ENCODE results near the gene TMEM178B.

Gene TMEM178B

DNA sequence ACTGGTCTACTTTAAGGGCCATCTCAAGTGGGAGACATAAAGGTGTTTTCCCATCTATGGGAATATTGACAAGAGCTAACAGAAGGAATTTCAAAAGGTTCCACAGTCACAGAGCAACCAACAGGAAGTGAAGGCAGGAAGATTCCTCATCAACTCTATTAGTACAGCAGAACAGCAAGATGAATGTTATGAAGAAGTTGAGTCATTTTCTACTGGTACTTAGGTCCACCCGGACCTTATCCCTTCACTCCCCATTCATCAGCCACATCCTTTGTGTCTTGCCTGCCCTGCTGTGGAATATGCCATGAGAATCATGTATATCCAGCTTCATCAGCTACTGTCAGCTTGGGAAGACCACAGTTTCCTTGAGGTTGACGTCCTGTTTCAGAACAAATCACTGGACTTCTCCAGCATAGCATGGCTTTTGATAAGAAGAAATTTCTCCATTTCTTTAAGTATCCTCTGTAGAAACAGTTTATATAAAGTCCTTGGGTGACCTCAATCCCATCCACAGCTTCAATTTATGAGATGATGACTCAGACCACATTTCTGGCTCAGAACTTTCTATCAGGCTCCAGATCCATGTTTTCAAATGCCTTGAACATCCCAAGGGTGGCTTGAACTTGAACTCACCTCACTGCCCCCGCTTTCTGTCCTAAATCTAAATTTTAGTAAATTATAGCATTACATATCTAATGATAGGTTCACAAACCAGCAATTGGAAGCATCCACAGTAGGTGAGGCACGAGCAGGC, 392.5 kb downstream of the TMEM178B start:
- H3K4me3 ChIP-seq (ENCODE audit: low read depth, low read length), result no peak overlapping the region
- TF ChIP-seq, protein P1, sequence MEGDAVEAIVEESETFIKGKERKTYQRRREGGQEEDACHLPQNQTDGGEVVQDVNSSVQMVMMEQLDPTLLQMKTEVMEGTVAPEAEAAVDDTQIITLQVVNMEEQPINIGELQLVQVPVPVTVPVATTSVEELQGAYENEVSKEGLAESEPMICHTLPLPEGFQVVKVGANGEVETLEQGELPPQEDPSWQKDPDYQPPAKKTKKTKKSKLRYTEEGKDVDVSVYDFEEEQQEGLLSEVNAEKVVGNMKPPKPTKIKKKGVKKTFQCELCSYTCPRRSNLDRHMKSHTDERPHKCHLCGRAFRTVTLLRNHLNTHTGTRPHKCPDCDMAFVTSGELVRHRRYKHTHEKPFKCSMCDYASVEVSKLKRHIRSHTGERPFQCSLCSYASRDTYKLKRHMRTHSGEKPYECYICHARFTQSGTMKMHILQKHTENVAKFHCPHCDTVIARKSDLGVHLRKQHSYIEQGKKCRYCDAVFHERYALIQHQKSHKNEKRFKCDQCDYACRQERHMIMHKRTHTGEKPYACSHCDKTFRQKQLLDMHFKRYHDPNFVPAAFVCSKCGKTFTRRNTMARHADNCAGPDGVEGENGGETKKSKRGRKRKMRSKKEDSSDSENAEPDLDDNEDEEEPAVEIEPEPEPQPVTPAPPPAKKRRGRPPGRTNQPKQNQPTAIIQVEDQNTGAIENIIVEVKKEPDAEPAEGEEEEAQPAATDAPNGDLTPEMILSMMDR (IDR thresholded peaks at IDR 0.05; ENCODE audit: control insufficient read depth, extremely low read depth, insufficient read depth), result no peak
- no peak for DNase-seq (ENCODE audit: low read depth)

DNA sequence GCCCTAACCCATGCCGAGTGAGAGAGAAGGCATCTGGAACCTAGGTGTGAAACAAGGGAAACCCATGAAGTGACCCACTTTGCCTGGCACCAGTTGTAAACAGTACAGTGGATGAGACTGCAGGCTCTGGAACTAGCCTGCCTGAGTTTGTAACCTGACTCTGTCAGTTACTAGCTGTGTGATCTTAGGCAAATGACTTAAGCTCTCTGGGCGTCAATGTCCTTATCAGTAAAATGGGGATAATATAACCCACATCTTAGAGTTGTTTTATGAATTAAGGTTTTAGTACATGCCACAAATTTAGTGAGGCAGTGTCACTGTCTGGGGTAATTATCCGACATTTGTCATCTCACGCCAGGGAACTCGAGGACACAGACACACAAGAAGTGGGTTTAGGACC, 394.5 kb downstream of the TMEM178B start:
- H3K4me3 ChIP-seq (ENCODE audit: low read depth, low read length), result no peak overlapping the region
- TF ChIP-seq, protein P1 (IDR thresholded peaks at IDR 0.05; ENCODE audit: control insufficient read depth, extremely low read depth, insufficient read depth), result no peak
- DNase-seq (ENCODE audit: low read depth), result no peak

DNA sequence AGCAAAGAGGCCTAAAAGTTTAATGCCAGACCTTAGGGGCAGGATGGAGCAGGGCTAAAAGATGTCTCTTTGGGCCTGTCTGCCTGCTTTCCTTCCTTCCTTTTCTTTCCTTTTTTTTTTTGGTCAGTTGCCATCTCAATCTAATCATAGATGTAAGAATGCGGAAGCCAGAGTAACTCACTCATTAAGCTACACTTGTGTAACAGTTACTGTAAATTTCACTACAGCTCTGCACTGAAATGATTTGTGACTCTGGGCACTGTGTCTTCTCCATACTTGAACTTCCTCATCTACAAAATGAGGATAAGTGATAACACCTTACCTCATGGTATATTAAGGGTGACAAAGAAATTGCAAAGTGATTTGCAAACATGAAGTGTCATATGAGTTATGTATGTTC, 401.8 kb downstream of the TMEM178B start:
- DNase-seq (ENCODE audit: low read depth), result no peak
- H3K4me3 ChIP-seq (ENCODE audit: low read depth, low read length), result no peak overlapping the region
- TF ChIP-seq, protein P1 (IDR thresholded peaks at IDR 0.05; ENCODE audit: control insufficient read depth, extremely low read depth, insufficient read depth), result no peak

DNA sequence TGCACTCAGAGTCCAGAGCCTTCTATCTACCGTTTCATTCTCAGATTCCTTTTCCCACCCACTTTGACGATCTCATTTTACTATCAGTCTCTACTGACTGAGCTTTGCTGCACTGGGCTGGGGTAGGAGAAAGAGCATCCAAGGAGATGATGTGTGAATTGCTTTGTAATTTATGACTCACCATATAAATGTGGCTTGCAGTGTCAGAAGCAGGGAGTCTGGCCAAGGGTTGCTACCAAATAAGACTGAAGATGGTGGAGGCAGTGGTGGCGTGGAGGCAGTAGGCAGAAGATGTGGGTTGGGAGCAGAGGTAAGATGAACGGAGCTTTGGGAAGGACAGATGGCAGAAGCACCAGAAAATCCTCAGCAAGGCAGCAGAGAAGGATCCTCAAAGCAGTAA, 404.0 kb downstream of the TMEM178B start:
- no peak overlapping the region for H3K4me3 ChIP-seq (ENCODE audit: low read depth, low read length)
- TF ChIP-seq, protein P1 (IDR thresholded peaks at IDR 0.05; ENCODE audit: control insufficient read depth, extremely low read depth, insufficient read depth), result no peak
- no peak for DNase-seq (ENCODE audit: low read depth)

DNA sequence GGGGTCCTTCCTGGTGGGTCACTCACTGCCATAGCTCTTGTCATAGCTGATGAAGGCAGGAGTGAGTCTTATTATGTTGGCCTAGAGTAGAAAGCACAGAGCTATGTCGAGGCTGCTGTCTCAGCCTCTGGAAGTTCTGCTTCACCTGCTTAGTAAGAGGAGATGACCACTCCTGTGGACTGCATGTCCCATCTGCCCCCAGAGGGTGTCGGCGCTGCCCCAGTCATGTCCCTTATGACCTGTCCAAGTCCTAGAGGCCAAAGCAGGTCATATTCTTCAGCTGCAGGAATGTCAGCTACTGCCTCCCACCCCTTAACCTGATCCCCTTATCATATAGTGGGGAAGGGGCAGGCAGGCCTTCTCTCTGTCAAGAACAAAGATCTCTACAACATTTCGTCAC, 405.0 kb downstream of the TMEM178B start:
- no peak overlapping the region for H3K4me3 ChIP-seq (ENCODE audit: low read depth, low read length)
- TF ChIP-seq, protein P1 (IDR thresholded peaks at IDR 0.05; ENCODE audit: control insufficient read depth, extremely low read depth, insufficient read depth), result no peak
- DNase-seq (ENCODE audit: low read depth), result no peak

DNA sequence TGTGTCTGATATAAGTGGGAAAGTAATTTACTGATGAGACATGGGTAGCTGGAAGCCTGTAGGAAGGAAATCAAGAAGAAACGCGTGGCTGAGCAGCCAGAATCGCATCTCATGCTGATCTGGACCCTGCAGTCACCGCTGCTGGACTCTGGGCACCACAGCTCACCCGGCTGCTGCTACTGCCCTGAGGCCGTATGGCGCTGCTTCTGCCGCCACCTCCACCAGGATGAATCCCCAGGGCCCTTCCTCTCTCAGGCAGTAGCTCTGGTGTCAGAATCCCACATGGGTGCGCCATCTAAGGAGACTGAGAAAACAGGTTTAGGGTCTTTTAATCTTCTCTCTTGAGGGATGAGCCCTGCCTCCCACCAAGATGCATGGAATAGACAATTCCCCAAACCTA, 407.1 kb downstream of the TMEM178B start:
- H3K4me3 ChIP-seq (ENCODE audit: low read depth, low read length), result no peak overlapping the region
- TF ChIP-seq, protein P1 (IDR thresholded peaks at IDR 0.05; ENCODE audit: control insufficient read depth, extremely low read depth, insufficient read depth), result no peak
- DNase-seq (ENCODE audit: low read depth), result no peak

DNA sequence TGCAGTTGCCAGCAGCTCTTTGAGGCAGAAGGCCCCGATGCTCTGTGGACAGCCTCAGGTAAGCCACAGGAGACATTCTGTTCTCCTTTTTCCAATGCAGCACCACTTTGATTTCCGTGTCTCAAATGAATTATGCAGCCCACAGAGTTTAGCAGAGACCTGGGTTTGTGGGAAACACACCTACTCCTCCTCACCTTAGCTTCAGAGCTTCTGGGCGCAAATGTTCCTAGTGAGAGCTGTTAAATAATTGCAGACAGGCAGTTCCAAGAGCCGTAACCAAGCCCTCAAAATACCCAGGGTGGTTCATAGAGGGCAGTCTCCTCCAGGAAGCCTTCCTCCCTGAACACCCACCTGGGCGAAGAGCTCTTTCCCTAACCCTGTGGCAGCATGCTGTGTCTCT, 408.1 kb downstream of the TMEM178B start:
- H3K4me3 ChIP-seq (ENCODE audit: low read depth, low read length), result no peak overlapping the region
- DNase-seq (ENCODE audit: low read depth), result no peak
- TF ChIP-seq, protein P1 (IDR thresholded peaks at IDR 0.05; ENCODE audit: control insufficient read depth, extremely low read depth, insufficient read depth), result no peak
